ENCODE results near the gene SPTBN1.

SPTBN1 gene

GRCh38 chr2:54439582-54439981, 16.5 kb upstream of the SPTBN1 start:
- DNase-seq (ENCODE audit: low read depth): no peak
- TF ChIP-seq CTCF (IDR thresholded peaks at IDR 0.05; ENCODE audit: low read depth, low read length, missing control alignments): no peak

GRCh38 chr2:54440050-54440449, 16.1 kb upstream of the SPTBN1 start:
- DNase-seq (ENCODE audit: low read depth): no peak
- TF ChIP-seq CTCF (IDR thresholded peaks at IDR 0.05; ENCODE audit: low read depth, low read length, missing control alignments): no peak
- H3K4me3 ChIP-seq (ENCODE audit: low read depth, low read length): no peak overlapping the region

More at GRCh38 chr2:54439582-54439981, 16.5 kb upstream of the SPTBN1 start:
- H3K4me3 ChIP-seq (ENCODE audit: low read depth, low read length): no peak overlapping the region

GRCh38 chr2:54444503-54444902, 11.6 kb upstream of the SPTBN1 start:
- H3K4me3 ChIP-seq (ENCODE audit: low read depth, low read length): no peak overlapping the region
- TF ChIP-seq CTCF (IDR thresholded peaks at IDR 0.05; ENCODE audit: low read depth, low read length, missing control alignments): no peak
- DNase-seq (ENCODE audit: low read depth): no peak

- no peak overlapping the region for H3K4me3 ChIP-seq (ENCODE audit: low read depth, low read length)
- no peak for TF ChIP-seq CTCF (IDR thresholded peaks at IDR 0.05; ENCODE audit: low read depth, low read length, missing control alignments)
- no peak for DNase-seq (ENCODE audit: low read depth)
Observed at GRCh38 chr2:54446122-54446521, 10.0 kb upstream of the SPTBN1 start.

GRCh38 chr2:54446625-54447024, 9.5 kb upstream of the SPTBN1 start:
- DNase-seq (ENCODE audit: low read depth): no peak
- TF ChIP-seq CTCF (IDR thresholded peaks at IDR 0.05; ENCODE audit: low read depth, low read length, missing control alignments): no peak
- H3K4me3 ChIP-seq (ENCODE audit: low read depth, low read length): no peak overlapping the region

GRCh38 chr2:54454548-54455130, 1.5 kb upstream of the SPTBN1 start:
- H3K4me3 ChIP-seq (ENCODE audit: low read depth, low read length): no peak overlapping the region
- no peak for TF ChIP-seq CTCF (IDR thresholded peaks at IDR 0.05; ENCODE audit: low read depth, low read length, missing control alignments)
- no peak for DNase-seq (ENCODE audit: low read depth)

- H3K4me3 ChIP-seq (ENCODE audit: low read depth, low read length): no peak overlapping the region
- TF ChIP-seq CTCF (IDR thresholded peaks at IDR 0.05; ENCODE audit: low read depth, low read length, missing control alignments): no peak
- DNase-seq (ENCODE audit: low read depth): no peak
Observed at GRCh38 chr2:54455131-54455562, 980 bp upstream of the SPTBN1 start.

Data from GM12864 (cell line).